ENCODE results near the gene GALNT18.

GALNT18 gene

GRCh38 chr11:11444027-11444803 lies 177.6 kb downstream of the GALNT18 start:
- TF ChIP-seq CREB1 (IDR thresholded peaks at IDR 0.05; ENCODE audit: low read depth) (no peak), ZBTB7A (IDR thresholded peaks at IDR 0.05; ENCODE audit: low read depth) (no peak), EGR1 (IDR thresholded peaks at IDR 0.05) (no peak), EP300 (IDR thresholded peaks at IDR 0.05; ENCODE audit: borderline replicate concordance) (no peak)

- no peak for TF ChIP-seq FOXM1 (IDR thresholded peaks at IDR 0.05; ENCODE audit: borderline replicate concordance, low read depth)
- TF ChIP-seq TEAD4 (IDR thresholded peaks at IDR 0.05) = no peak
- TF ChIP-seq TAF1 (IDR thresholded peaks at IDR 0.05; ENCODE audit: low read depth) = no peak
- TF ChIP-seq ZBTB7A (IDR thresholded peaks at IDR 0.05; ENCODE audit: low read depth) = no peak
- no peak for TF ChIP-seq EGR1 (IDR thresholded peaks at IDR 0.05)
- no peak for TF ChIP-seq YY1 (IDR thresholded peaks at IDR 0.05; ENCODE audit: low read depth)
Measured at GRCh38 chr11:11442791-11443190, 179.0 kb downstream of the GALNT18 start.

GRCh38 chr11:11441516-11441915 lies 180.3 kb downstream of the GALNT18 start:
- no peak for TF ChIP-seq EGR1 (IDR thresholded peaks at IDR 0.05)
- TF ChIP-seq CREB1 (IDR thresholded peaks at IDR 0.05; ENCODE audit: low read depth) = no peak
- TF ChIP-seq EP300 (IDR thresholded peaks at IDR 0.05; ENCODE audit: borderline replicate concordance) = no peak
- TF ChIP-seq MAX (IDR thresholded peaks at IDR 0.05) = no peak
- TF ChIP-seq TAF1 (IDR thresholded peaks at IDR 0.05; ENCODE audit: low read depth) = no peak
- TF ChIP-seq USF1 (IDR thresholded peaks at IDR 0.05) = no peak
- TF ChIP-seq ZBTB7A (IDR thresholded peaks at IDR 0.05; ENCODE audit: low read depth) = no peak
- no peak for TF ChIP-seq CEBPB (IDR thresholded peaks at IDR 0.05)
- no peak for TF ChIP-seq REST (IDR thresholded peaks at IDR 0.05; ENCODE audit: low read depth)
- TF ChIP-seq NFIC (IDR thresholded peaks at IDR 0.05) = no peak
- no peak for TF ChIP-seq TEAD4 (IDR thresholded peaks at IDR 0.05)
- no peak for TF ChIP-seq TCF12 (IDR thresholded peaks at IDR 0.05; ENCODE audit: low read depth)

- TF ChIP-seq TCF12 (IDR thresholded peaks at IDR 0.05; ENCODE audit: low read depth) = no peak
- TF ChIP-seq YY1 (IDR thresholded peaks at IDR 0.05; ENCODE audit: low read depth) = no peak
- TF ChIP-seq RAD21 (IDR thresholded peaks at IDR 0.05; ENCODE audit: low read depth) = no peak
- TF ChIP-seq NFIC (IDR thresholded peaks at IDR 0.05) = no peak
- TF ChIP-seq EGR1 (IDR thresholded peaks at IDR 0.05) = no peak
- TF ChIP-seq TAF1 (IDR thresholded peaks at IDR 0.05; ENCODE audit: low read depth) = no peak
- TF ChIP-seq TEAD4 (IDR thresholded peaks at IDR 0.05) = no peak
- no peak for TF ChIP-seq ZBTB7A (IDR thresholded peaks at IDR 0.05; ENCODE audit: low read depth)
- TF ChIP-seq EP300 (IDR thresholded peaks at IDR 0.05; ENCODE audit: borderline replicate concordance) = no peak
- TF ChIP-seq USF1 (IDR thresholded peaks at IDR 0.05) = no peak
- no peak for TF ChIP-seq REST (IDR thresholded peaks at IDR 0.05; ENCODE audit: low read depth)
- no peak for TF ChIP-seq MAX (IDR thresholded peaks at IDR 0.05)
- TF ChIP-seq FOXM1 (IDR thresholded peaks at IDR 0.05; ENCODE audit: borderline replicate concordance, low read depth) = no peak
- no peak for TF ChIP-seq CEBPB (IDR thresholded peaks at IDR 0.05)
- no peak for TF ChIP-seq CREB1 (IDR thresholded peaks at IDR 0.05; ENCODE audit: low read depth)
Measured at GRCh38 chr11:11441091-11441490, 180.7 kb downstream of the GALNT18 start.

GRCh38 chr11:11440144-11440543 lies 181.7 kb downstream of the GALNT18 start:
- TF ChIP-seq TCF12 (IDR thresholded peaks at IDR 0.05; ENCODE audit: low read depth) = no peak
- no peak for TF ChIP-seq ZBTB7A (IDR thresholded peaks at IDR 0.05; ENCODE audit: low read depth)
- TF ChIP-seq YY1 (IDR thresholded peaks at IDR 0.05; ENCODE audit: low read depth) = no peak
- no peak for TF ChIP-seq EGR1 (IDR thresholded peaks at IDR 0.05)
- no peak for TF ChIP-seq FOXM1 (IDR thresholded peaks at IDR 0.05; ENCODE audit: borderline replicate concordance, low read depth)
- no peak for TF ChIP-seq RAD21 (IDR thresholded peaks at IDR 0.05; ENCODE audit: low read depth)
- no peak for TF ChIP-seq EP300 (IDR thresholded peaks at IDR 0.05; ENCODE audit: borderline replicate concordance)
- TF ChIP-seq USF1 (IDR thresholded peaks at IDR 0.05) = no peak
- TF ChIP-seq REST (IDR thresholded peaks at IDR 0.05; ENCODE audit: low read depth) = no peak
- TF ChIP-seq TAF1 (IDR thresholded peaks at IDR 0.05; ENCODE audit: low read depth) = no peak
- TF ChIP-seq CEBPB (IDR thresholded peaks at IDR 0.05) = no peak
- no peak for TF ChIP-seq CREB1 (IDR thresholded peaks at IDR 0.05; ENCODE audit: low read depth)

Measured in Ishikawa (cell line).